Measurements from ENCODE around the gene RSPO4.

Gene RSPO4

DNA sequence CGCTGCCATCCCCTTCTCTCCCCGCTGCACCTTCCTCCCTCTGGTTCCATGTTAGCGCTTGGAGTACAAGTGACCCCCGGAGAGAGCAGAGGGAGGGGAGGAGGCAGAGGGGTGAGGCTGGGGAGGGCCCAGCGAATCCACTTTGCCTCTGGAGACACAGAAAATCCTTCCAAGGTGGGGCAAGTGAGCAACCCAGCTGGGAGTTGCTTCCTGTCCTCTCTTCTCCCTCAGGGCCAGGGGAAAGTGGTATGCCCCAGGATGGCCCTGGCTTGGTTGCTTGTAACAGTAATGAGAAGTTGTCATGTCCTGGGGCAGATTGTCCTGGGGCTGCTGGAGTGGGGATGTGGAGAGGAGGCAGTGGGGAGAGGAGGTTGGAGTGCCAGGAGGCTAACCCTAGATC is 85.3 kb downstream of the RSPO4 start:
- H3K4me3 ChIP-seq (ENCODE audit: control insufficient read depth, low read depth, low read length) = no peak overlapping the region
- TF ChIP-seq, protein P1, sequence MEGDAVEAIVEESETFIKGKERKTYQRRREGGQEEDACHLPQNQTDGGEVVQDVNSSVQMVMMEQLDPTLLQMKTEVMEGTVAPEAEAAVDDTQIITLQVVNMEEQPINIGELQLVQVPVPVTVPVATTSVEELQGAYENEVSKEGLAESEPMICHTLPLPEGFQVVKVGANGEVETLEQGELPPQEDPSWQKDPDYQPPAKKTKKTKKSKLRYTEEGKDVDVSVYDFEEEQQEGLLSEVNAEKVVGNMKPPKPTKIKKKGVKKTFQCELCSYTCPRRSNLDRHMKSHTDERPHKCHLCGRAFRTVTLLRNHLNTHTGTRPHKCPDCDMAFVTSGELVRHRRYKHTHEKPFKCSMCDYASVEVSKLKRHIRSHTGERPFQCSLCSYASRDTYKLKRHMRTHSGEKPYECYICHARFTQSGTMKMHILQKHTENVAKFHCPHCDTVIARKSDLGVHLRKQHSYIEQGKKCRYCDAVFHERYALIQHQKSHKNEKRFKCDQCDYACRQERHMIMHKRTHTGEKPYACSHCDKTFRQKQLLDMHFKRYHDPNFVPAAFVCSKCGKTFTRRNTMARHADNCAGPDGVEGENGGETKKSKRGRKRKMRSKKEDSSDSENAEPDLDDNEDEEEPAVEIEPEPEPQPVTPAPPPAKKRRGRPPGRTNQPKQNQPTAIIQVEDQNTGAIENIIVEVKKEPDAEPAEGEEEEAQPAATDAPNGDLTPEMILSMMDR (conservative IDR thresholded peaks at IDR 0.05; ENCODE audit: control insufficient read depth, insufficient read depth, low read depth, low read length) = no peak

DNA sequence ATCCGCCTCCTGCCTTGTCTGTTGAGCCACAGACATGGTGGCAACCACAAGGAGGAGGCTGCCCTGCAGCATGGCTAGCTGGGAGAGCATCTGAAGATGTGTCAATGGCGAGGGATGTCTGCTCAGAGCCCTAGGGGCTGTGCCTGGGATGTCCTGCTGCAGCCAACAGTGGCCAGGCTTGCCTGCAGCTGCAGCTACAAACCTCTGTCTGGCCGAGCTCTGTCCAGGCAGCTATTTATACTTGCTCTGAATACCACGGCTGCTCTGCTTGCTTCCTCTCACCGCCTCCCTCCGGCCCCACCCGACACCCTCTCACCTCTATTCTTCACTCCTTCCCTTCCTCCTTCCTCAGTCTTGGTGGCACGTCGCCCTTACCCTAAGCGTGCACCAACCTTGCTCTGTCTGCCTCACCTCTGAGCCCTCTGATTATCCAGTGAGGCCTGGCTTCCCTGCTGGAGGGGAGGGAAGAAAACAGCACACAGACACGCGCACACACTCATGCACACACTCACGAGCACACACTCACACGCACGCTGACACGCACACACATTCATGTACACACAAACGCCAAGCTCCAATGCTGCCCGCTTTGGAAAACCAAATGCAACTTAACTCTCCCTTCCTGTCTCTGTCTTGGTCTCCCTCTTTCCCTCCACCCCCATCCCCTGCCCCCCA is 85.8 kb downstream of the RSPO4 start, which contains the start of gene ANGPT4:
TSS of gene ANGPT4 (minus strand) at position 210 of the 675 bp plus-strand sequence. CDS start at position 90, 120 bp downstream.
- H3K4me3 ChIP-seq (ENCODE audit: control insufficient read depth, low read depth, low read length) = no peak within 1 kb of the TSS
- no peak for DNase-seq (ENCODE audit: low read depth)
- TF ChIP-seq, protein P1 (conservative IDR thresholded peaks at IDR 0.05; ENCODE audit: control insufficient read depth, insufficient read depth, low read depth, low read length) = no peak

More for the DNA sequence above, 85.3 kb downstream of the RSPO4 start:
- DNase-seq (ENCODE audit: low read depth) = no peak

DNA sequence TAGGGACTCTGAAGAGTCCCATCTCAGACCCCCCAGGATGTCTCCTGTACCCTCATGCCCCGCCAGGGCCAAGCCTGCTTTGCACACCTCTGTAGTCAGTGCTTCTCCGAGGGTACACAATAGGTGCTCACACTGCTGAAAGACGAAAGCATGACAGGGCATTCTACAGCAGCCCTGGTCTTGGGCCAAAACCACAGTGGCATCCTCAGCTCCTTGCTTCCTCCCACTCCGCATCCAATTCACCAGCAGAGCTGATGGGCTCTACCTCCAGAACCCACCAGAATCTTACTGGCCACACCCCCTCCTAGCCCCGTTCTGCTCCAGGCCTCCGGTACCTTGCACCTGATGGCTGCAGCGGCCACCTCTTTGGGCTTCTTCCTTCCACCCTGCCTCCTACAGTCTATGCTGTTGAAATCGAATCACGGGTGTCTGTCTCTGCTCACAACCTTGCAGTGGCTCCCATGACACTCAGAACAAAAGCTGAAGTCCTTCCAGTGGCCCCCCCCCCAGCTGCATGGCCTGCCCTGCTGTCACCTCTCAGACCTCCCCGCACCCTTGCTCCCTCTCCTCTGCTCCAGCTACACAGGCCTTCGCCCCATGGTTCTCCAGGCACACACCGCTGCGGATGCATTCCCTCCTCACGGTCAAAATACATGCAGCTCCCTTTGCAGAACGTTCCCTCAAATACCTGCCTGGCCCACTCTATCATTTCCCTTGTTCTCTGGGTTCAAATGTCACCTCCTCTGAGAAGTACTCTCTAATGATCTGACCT is 87.2 kb downstream of the RSPO4 start:
- DNase-seq (ENCODE audit: low read depth) = no peak
- TF ChIP-seq, protein P1 (conservative IDR thresholded peaks at IDR 0.05; ENCODE audit: control insufficient read depth, insufficient read depth, low read depth, low read length) = no peak
- no peak overlapping the region for H3K4me3 ChIP-seq (ENCODE audit: control insufficient read depth, low read depth, low read length)

DNA sequence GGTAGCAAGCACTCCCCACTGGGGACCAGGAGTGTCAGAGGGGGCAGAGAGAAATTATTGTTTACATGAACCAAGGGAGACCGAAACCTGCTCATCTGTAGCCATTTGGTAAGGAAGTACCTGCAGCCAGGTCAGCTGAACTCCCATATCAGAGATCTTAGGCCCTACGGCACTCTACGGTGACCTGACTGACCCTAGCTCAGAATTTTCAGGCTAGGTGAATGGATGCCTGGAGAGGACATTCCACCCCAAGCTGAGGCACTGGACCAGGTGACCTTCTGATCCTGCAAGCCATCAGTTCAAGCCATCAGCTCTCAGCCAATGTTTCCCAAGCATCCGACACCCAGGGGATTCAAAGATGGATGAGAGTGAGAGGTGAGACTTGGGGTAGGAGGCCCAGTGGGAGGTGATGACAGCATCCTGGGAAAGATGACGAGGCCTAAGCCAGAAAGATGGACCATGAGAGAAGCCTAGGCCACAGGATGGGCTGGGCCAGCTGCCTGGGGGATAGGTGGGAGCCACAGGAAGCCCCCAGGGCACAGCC is 88.7 kb downstream of the RSPO4 start:
- TF ChIP-seq, protein P1 (conservative IDR thresholded peaks at IDR 0.05; ENCODE audit: control insufficient read depth, insufficient read depth, low read depth, low read length) = no peak
- no peak for DNase-seq (ENCODE audit: low read depth)
- no peak overlapping the region for H3K4me3 ChIP-seq (ENCODE audit: control insufficient read depth, low read depth, low read length)

DNA sequence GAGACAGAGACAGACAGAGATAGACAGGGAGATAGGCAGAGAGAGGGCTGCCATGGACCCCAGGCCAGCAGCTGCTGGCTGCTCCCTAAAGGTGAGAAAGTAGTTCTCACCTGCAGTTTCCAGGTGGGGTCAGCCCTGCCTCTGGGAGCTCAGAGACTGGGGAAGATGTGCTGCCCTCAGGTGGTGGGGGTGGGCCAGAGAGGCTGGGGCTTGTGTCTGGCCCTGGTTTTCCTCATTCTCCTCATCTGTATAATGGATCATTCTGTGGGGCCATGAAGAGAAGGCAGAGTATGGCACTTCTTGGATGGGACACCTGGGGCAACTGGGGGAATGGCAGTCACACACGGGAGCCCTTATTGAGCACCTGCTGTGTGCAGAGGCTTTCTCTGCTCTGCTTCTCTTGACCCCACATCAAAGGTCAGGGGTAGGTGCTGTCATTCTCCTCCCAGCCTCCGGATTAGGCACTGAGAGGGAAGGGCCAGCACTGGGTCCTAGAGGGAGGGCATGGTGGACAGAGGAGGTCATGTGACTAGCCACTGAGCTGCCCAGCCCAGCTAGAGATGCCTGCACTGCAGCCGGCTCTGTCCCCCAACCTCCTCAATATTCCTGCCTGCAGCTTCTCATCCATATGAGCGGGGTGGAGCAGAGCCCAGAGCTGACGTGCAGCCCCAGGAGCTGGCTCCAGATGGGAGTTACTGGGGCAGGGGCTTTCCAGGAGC is 90.1 kb downstream of the RSPO4 start:
- DNase-seq (ENCODE audit: low read depth) = no peak

More for the DNA sequence above, 90.1 kb downstream of the RSPO4 start:
- TF ChIP-seq, protein P1 (conservative IDR thresholded peaks at IDR 0.05; ENCODE audit: control insufficient read depth, insufficient read depth, low read depth, low read length) = no peak
- no peak overlapping the region for H3K4me3 ChIP-seq (ENCODE audit: control insufficient read depth, low read depth, low read length)
